ENCODE results near the gene NSUN6. TPM values are rescaled to one million over a fixed set of nuclear protein-coding genes. Genes with fewer than 3 reads are reported as not detected.
A peak's percentile ranks its signal among the peaks of the same experiment; 100 is the strongest.

Gene NSUN6
- total and polyA plus RNA-seq, 11 donors = 3.1 to 10.0 (median 7.5) TPM

GRCh38 chr10:18616337-18616736, 35.0 kb downstream of the NSUN6 start:
- intact Hi-C loops (cut with DNase I) = no loop called here
- 75 to 76% (median 76%) methylated on average over 3 of the region's 3 CpGs for WGBS, 4 donors
- H3K27me3 ChIP-seq = no peaks in the 10 kb centered on the region
- ATAC-seq (no peak), DNase-seq (no peak)
- no peaks in the 10 kb centered on the region for H3K9me3 ChIP-seq
- peaks cover 0 to 53% (median 26%) of the 10 kb centered on the region in 9 donors for H3K36me3 ChIP-seq
- TF ChIP-seq CTCF (IDR thresholded peaks at IDR 0.05) (no peak), POLR2A (IDR thresholded peaks at IDR 0.05) (no peak)
- peaks cover 0 to 5% (median 0%) of the 10 kb centered on the region in 12 donors for H3K4me1 ChIP-seq
- no peak overlapping the region for H3K27ac ChIP-seq
- H3K4me3 ChIP-seq = no peak overlapping the region

- TF ChIP-seq CTCF (IDR thresholded peaks at IDR 0.05) (no peak), POLR2A (IDR thresholded peaks at IDR 0.05) (no peak)
- ATAC-seq (no peak), DNase-seq (no peak)
- peaks cover 0 to 6% (median 0%) of the 10 kb centered on the region in 12 donors for H3K4me1 ChIP-seq
- no peaks in the 10 kb centered on the region for H3K9me3 ChIP-seq
- H3K27me3 ChIP-seq = no peaks in the 10 kb centered on the region
- peaks cover 0 to 47% (median 21%) of the 10 kb centered on the region in 9 donors for H3K36me3 ChIP-seq
- H3K27ac ChIP-seq = no peak overlapping the region
- 92 to 99% (median 95%) methylated on average over 4 of the region's 4 CpGs for WGBS, 4 donors
- intact Hi-C loops (cut with DNase I) = no loop called here
- H3K4me3 ChIP-seq = no peak overlapping the region
Measured at GRCh38 chr10:18615618-18616017, 35.8 kb downstream of the NSUN6 start.

- Histone ChIP-seq H3K36me3 (peaks cover 0 to 59% (median 21%) of the 10 kb centered on the region in 9 donors), H3K4me3 (no peak overlapping the region), H3K9me3 (no peaks in the 10 kb centered on the region), H3K27ac (no peak overlapping the region), H3K4me1 (peaks cover 0 to 22% (median 0%) of the 10 kb centered on the region in 12 donors), H3K27me3 (no peaks in the 10 kb centered on the region)
- WGBS, 4 donors = 94 to 98% (median 97%) methylated on average over 4 of the region's 4 CpGs
- TF ChIP-seq POLR2A (IDR thresholded peaks at IDR 0.05) = no peak
- no peak for TF ChIP-seq CTCF (IDR thresholded peaks at IDR 0.05)
- DNase-seq (no peak), ATAC-seq (no peak)
- intact Hi-C loops (cut with DNase I) = no loop called here
Measured at GRCh38 chr10:18611168-18611567, 40.2 kb downstream of the NSUN6 start.

GRCh38 chr10:18610517-18610916, 40.9 kb downstream of the NSUN6 start:
- ATAC-seq (peak in 3 of 4 donors; percentile 77 to 88 (median 83)), DNase-seq (no peak)
- intact Hi-C loops (cut with DNase I) = no loop called here
- 74 to 89% (median 84%) methylated on average over 3 of the region's 3 CpGs for WGBS, 4 donors
- Histone ChIP-seq H3K27ac (peak overlapping the region in 3 of 12 donors; percentile 47 to 50 (median 50)), H3K9me3 (no peaks in the 10 kb centered on the region), H3K36me3 (peaks cover 0 to 57% (median 21%) of the 10 kb centered on the region in 9 donors), H3K4me1 (peaks cover 0 to 22% (median 0%) of the 10 kb centered on the region in 12 donors), H3K4me3 (no peak overlapping the region), H3K27me3 (no peaks in the 10 kb centered on the region)
- TF ChIP-seq CTCF (IDR thresholded peaks at IDR 0.05) (no peak), POLR2A (IDR thresholded peaks at IDR 0.05) (no peak)

All from heart left ventricle (tissue), 16 donors.